ENCODE results near the gene ACE2.

DNA sequence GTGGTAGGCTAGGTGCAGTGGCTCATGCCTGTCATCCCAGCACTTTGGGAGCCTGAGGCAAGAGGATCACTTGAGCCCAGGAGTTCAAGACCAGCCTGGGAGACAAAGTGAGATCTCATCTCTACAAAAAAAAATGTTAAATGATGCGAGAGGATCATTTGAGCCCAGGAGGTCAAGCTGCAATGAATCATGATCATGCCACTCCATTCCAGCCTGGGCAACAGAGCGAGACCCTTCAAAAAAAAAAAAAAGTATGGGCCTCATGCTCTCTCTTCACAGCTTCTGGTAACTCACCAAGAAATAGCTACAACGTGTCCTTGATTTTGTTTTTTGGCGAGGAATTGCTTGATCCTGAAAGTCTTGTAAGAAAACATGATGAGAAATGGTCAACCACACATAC is 1.3 kb downstream of the ACE2 start:
- TF ChIP-seq, protein P1, sequence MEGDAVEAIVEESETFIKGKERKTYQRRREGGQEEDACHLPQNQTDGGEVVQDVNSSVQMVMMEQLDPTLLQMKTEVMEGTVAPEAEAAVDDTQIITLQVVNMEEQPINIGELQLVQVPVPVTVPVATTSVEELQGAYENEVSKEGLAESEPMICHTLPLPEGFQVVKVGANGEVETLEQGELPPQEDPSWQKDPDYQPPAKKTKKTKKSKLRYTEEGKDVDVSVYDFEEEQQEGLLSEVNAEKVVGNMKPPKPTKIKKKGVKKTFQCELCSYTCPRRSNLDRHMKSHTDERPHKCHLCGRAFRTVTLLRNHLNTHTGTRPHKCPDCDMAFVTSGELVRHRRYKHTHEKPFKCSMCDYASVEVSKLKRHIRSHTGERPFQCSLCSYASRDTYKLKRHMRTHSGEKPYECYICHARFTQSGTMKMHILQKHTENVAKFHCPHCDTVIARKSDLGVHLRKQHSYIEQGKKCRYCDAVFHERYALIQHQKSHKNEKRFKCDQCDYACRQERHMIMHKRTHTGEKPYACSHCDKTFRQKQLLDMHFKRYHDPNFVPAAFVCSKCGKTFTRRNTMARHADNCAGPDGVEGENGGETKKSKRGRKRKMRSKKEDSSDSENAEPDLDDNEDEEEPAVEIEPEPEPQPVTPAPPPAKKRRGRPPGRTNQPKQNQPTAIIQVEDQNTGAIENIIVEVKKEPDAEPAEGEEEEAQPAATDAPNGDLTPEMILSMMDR (IDR thresholded peaks at IDR 0.05; ENCODE audit: insufficient read depth, low read length, poor library complexity, severe bottlenecking), result no peak
- TF ChIP-seq EZH2phosphoT487 (conservative IDR thresholded peaks at IDR 0.05; ENCODE audit: low read length), result no peak
